Gastroesophageal sphincter (tissue), 3 donors: ENCODE measurements around the gene RAI1.

Experiments
- EP300 ChIP-seq: sonication (generic); formaldehyde crosslinking; IDR thresholded peaks from one replicate; pipeline ENCODE4 v1.6.1; 2017; ENCODE audit warnings: antibody characterized with exemption, mild to moderate bottlenecking
- POLR2A ChIP-seq, 2 donors: fragments of 450-650 bp; IDR thresholded peaks; one replicate each; pipeline ENCODE4 v1.6.1; 2017; ENCODE audit warnings: antibody characterized with exemption in 2 of 2, mild to moderate bottlenecking in 2 of 2, moderate library complexity in 1 of 2
- TF ChIP-seq, protein P1 (sequence below), 4 experiments: fragments of 200-600 bp in 2 of 4; fragments of 450-650 bp in 2 of 4; sonication (generic) in 1 of 4; IDR thresholded peaks; one replicate each; pipeline ENCODE4 v1.5.1; 2017 to 2019; ENCODE audit warnings: antibody characterized with exemption in 4 of 4, mild to moderate bottlenecking in 2 of 4, moderate library complexity in 2 of 4

DNA sequence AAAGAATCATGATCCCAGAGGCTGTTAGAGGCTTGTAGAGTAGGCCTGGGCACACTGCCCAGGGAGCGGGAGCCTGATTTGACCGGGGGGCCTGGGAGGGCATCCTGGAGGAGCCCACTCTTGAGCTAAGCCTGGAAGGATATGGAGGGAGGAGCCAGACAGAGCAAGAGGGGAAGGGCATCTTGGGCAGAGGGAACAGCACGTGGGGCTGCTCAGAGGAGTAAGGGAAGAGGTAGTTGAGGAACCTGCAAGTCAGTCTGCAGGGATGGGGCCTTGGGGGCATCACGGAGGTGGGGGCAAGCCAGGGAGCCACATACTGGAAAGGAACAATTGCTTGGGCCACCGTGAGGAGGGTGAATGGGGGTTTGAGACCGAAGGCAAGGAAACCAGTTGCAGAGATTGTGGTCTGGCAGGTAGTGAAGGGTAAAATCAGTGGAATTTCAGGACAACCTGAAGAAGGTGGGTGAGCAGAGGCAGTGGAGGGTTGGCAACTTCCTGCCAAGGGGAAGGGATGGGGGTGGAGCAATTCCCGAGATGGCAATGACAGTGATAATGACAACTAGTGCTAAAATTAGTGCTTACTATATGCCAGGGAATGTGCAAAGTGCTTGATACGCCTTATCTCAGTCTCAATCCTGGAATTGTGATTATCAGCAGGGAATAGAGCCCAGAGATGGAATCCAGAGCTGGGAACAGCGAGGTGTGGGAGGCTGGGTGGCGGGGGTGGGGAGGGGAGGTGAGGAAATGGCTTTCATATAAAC, 9.7 kb upstream of the RAI1 start:
- TF ChIP-seq EP300 (no peak), POLR2A (IDR thresholded peaks at IDR 0.05) (no peak)
- TF ChIP-seq, protein P1, sequence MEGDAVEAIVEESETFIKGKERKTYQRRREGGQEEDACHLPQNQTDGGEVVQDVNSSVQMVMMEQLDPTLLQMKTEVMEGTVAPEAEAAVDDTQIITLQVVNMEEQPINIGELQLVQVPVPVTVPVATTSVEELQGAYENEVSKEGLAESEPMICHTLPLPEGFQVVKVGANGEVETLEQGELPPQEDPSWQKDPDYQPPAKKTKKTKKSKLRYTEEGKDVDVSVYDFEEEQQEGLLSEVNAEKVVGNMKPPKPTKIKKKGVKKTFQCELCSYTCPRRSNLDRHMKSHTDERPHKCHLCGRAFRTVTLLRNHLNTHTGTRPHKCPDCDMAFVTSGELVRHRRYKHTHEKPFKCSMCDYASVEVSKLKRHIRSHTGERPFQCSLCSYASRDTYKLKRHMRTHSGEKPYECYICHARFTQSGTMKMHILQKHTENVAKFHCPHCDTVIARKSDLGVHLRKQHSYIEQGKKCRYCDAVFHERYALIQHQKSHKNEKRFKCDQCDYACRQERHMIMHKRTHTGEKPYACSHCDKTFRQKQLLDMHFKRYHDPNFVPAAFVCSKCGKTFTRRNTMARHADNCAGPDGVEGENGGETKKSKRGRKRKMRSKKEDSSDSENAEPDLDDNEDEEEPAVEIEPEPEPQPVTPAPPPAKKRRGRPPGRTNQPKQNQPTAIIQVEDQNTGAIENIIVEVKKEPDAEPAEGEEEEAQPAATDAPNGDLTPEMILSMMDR (IDR thresholded peaks at IDR 0.05): no peak
